ENCODE measurements around the gene C20orf202.

- TF ChIP-seq SIN3A (IDR thresholded peaks at IDR 0.05; ENCODE audit: borderline replicate concordance, insufficient read depth, low read length), result no peak
- no peak for TF ChIP-seq REST (IDR thresholded peaks at IDR 0.05; ENCODE audit: insufficient read depth in 1 of 2, low read depth in 2 of 2, low read length in 2 of 2)
- no peak for TF ChIP-seq POLR2AphosphoS5 (IDR thresholded peaks at IDR 0.05; ENCODE audit: low read depth, low read length)
Observed at GRCh38 chr20:1154226-1154625, 49.0 kb upstream of the C20orf202 start.

Measured in PFSK-1 (cell line).